Measurements from ENCODE around the gene POLE.

DNA sequence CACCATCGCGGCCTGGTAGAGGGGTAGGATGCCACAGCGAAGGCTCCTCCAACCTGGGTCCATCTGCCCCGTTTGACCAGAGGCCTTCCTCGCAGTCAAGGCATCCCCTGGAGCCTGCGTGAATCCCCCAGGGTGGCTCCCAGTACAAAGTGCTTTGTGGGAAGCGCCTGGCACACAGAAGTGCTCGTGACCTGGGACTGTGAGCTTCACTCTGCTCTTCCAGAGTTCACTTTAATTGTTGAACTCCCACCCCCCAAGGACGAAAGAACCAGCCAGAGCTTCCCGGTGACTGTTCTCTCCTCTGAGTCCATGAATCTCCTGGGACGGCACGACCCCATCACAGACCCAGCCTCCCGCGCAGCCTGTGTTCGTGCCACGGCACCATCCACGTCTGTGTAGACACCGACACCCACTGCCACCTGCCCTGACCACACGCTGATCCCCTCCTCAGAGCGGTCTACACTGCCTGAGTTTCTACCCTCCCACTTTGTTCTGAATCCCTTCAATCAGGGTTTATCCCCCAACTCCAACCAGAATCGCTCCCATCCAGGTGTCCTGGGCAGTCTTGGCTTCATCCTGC lies 52.6 kb downstream of the POLE start:
- no peak for TF ChIP-seq CTCF (IDR thresholded peaks at IDR 0.05)
- no peak for TF ChIP-seq POLR2A (IDR thresholded peaks at IDR 0.05)

Data from body of pancreas (tissue), 4 donors.